Effector memory CD8-positive, alpha-beta T cell (primary cell): ENCODE data around the gene TMEM167B.
A peak's percentile ranks its signal among the peaks of the same experiment; 100 is the strongest.
"Not testable (repeated sequence)": the region's sequence is repeated elsewhere in the genome, so short reads cannot be mapped to it uniquely, and the experiment has no call there.

Experiments
- ATAC-seq: fragments of 150-1000 bp; cut with Tn5 transposase; replicated peaks from 2 replicates; pipeline ENCODE4 v1.10.0; 2021; ENCODE audit warnings: mild to moderate bottlenecking, moderate library complexity
- DNase-seq, 3 experiments: peaks; one replicate each; pipeline ENCODE4 v3.0.0; 2021
- H3K27ac Mint-ChIP-seq, 2 donors: one replicate each; pipeline ENCODE4 v1.8.0; 2022; ENCODE audit warnings: mild to moderate bottlenecking in 2 of 2, mixed read lengths in 2 of 2, moderate library complexity in 2 of 2
- H3K27me3 Mint-ChIP-seq, 2 donors: one replicate each; pipeline ENCODE4 v1.8.0; 2022; ENCODE audit warnings: mixed read lengths in 2 of 2
- H3K36me3 Mint-ChIP-seq: one replicate; pipeline ENCODE4 v1.8.0; 2022; ENCODE audit warnings: mild to moderate bottlenecking, moderate library complexity, mixed read lengths; ENCODE audit not compliant: insufficient read depth
- H3K4me1 Mint-ChIP-seq, 2 donors: one replicate each; pipeline ENCODE4 v1.8.0; 2022; ENCODE audit warnings: low read depth in 2 of 2, mixed read lengths in 2 of 2
- H3K4me3 Mint-ChIP-seq, 2 donors: one replicate each; pipeline ENCODE4 v1.8.0; 2022; ENCODE audit warnings: mild to moderate bottlenecking in 2 of 2, mixed read lengths in 2 of 2, moderate library complexity in 2 of 2
- H3K9me3 Mint-ChIP-seq, 2 donors: one replicate each; pipeline ENCODE4 v1.8.0; 2022; ENCODE audit warnings: mixed read lengths in 2 of 2
- total RNA-seq, 9 experiments: gene quantifications; one replicate each; lab custom pipeline; 2026; lab: John Stamatoyannopoulos, UW

TMEM167B gene
- total RNA-seq = 49.3 to 103 (median 77.4) reads per million in 9 experiments

DNA sequence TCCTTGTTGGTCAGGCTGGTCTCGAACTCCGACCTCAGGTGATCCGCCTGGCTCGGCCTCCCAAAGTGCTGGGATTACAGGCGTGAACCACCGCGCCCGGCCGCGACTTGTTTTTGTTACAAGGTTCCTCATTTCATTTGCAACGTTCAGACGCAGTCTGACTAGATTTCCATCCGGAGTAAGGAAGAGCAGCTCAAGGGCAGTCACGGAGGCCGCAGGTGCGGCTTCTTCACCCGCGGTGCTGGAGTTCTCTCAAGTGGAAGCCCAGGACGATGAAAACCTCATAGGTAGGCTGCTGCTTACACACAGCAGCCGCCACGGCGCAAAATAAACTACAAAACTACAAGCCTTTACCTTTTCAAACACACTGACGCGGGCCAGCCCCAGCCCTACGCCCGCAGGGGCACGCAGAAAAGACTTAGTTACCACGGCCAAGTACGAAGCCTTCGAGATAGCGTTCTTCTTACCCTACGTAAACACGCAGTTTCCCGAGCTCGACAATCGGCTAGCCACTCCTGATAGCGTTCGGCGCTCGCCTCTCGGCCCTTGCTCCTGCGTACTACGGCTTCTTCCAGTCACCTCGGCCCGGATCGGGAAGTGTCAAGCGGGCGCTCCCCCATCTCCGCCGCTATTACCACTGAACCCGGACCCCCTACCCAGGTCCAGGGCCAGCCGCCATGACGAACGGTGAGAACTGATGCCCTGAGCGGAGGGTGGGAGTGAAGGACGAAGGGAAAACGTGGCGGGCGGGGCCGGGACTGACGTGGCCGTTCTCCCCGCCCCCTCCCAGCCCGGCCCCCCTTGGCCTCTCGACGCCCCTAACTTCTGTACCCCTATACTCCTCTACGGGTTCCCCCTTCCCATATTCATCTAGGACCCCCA lies at the start of gene TMEM167B:
TMEM167B (plus strand) TSS at position 569 of the 882 bp plus-strand sequence; CDS start at position 678, 109 bp downstream.
- peaks cover 40% of the 10 kb centered on the region for H3K36me3 Mint-ChIP-seq
- DNase-seq = peak; percentile 79 to 90 (median 80)
- no peaks in the 10 kb centered on the region for H3K9me3 Mint-ChIP-seq
- peak within 1 kb of the TSS; percentile 96 to 99 for H3K4me3 Mint-ChIP-seq
- H3K27ac Mint-ChIP-seq = peak within 1 kb of the TSS; percentile 97 to 99
- H3K27me3 Mint-ChIP-seq = no peaks in the 10 kb centered on the region
- ATAC-seq = peak; percentile 95
- H3K4me1 Mint-ChIP-seq = peaks cover 24 to 28% of the 10 kb centered on the region in 2 donors

DNA sequence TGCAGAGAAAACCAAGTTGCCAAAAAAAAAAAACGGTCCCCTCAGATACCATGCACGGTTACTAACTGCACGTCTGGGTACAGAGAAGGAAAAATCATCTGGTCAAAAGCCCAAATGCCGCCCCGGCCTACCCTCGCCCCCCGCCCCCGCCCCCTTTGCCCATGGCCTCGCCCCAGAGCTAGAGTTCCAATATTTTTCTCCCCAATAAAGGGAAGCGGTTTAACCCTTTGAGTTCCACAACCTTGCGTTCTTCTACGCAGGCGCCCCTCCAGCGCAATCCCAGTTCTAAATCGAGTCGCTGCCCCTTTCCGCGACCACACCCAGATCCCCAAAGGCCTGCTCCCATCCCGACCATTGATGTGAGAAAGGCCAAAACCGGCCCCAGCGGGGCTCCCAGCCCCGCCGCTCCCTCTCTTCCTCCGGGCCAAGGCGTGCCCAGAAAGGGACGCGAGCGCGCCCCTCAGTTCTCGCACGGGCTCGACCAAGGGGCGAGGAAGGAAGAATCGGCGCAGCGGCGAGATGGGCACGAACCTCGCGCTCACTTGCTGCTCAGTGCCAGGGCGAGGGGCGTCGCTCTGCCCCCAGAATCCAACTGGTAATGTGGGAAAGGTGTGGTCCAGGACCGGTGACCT lies 49.5 kb upstream of the TMEM167B start:
- H3K4me3 Mint-ChIP-seq = peak overlapping the region; percentile 81 to 84
- no peaks in the 10 kb centered on the region for H3K9me3 Mint-ChIP-seq
- H3K27ac Mint-ChIP-seq = peak overlapping the region; percentile 71 to 94
- peaks cover 4 to 20% of the 10 kb centered on the region in 2 donors for H3K4me1 Mint-ChIP-seq
- ATAC-seq (peak; percentile 11), DNase-seq (peak in 1 of 3 experiments; percentile 22)
- peaks cover 27% of the 10 kb centered on the region for H3K36me3 Mint-ChIP-seq
- H3K27me3 Mint-ChIP-seq = no peaks in the 10 kb centered on the region

DNA sequence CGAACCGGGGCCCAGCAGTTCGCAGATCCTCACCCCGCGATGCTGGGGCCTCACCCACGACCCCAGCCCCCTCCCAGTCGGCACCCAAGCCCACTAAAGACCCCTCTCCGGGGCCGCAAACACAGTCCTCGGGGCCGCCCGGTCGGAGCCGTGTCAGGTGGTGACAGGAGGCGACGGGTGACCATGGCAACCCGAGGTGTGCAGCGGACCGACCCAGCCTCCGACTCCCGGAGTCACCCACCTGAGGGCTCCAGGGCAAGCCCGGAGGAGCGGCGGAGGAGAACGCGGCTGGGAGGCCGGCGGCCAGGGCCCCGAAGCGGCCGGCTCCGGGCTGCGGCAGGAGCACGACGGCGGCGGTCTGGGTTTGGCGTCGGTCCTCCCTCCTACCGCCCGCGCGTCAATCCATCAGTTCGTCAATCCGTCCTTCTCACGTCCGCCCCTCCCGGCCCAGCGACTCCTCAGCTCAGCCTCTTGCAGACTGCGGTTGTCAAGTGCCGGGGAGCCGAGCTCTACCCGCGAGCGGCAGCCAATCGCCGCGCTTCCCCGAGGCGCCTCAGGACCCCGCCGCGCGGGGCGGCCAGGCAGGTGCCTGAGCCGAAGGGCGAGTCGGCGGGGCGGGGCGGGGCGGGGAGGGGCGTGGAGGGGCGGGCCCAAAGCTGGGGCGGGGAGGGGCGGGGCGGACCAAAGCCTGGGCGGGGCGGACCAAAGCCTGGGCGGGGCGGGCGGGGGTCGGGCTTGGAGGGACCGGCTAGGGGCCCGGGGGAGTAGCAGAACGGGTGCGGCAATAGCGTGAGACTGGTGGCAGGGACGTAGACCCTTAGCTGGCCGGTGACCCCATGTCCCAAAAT lies 48.7 kb upstream of the TMEM167B start, which contains the start of gene WDR47:
WDR47 (minus strand) TSS at position 482 of the 848 bp plus-strand sequence. CDS start 18,590 bp downstream, outside the sequence.
- Mint-ChIP-seq H3K4me1 (peaks cover 4 to 18% of the 10 kb centered on the region in 2 donors), H3K27ac (peak within 1 kb of the TSS; percentile 71 to 94), H3K4me3 (peak within 1 kb of the TSS; percentile 81 to 84), H3K9me3 (no peaks in the 10 kb centered on the region), H3K27me3 (no peaks in the 10 kb centered on the region), H3K36me3 (peaks cover 21% of the 10 kb centered on the region)
- ATAC-seq = peak; percentile 95
- peak; percentile 94 to 96 (median 94) for DNase-seq

DNA sequence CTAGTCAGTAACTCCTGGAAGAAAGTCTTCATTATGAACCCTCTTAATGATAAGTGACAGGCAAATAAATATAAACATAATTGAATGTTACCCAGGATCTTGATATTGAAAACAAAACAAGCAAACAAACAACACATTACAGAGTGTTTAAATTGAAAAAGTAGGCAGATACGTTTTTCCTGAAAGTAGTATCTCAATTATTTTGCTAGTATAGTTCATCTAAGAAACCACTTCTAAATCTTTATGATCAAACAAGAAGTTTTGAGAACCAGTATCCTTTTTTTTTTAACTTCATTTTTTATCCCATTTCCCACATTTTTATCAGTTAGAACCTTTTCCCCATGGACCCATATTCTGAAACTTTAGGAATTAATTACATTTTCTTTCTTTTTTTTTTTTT lies 45.0 kb upstream of the TMEM167B start:
- H3K4me3 Mint-ChIP-seq = no peak overlapping the region
- DNase-seq (no peak), ATAC-seq (no peak)
- no peaks in the 10 kb centered on the region for H3K27me3 Mint-ChIP-seq
- no peak overlapping the region for H3K27ac Mint-ChIP-seq
- peaks cover 2 to 12% of the 10 kb centered on the region in 2 donors for H3K4me1 Mint-ChIP-seq
- H3K9me3 Mint-ChIP-seq = no peaks in the 10 kb centered on the region
- H3K36me3 Mint-ChIP-seq = peaks cover 16% of the 10 kb centered on the region

DNA sequence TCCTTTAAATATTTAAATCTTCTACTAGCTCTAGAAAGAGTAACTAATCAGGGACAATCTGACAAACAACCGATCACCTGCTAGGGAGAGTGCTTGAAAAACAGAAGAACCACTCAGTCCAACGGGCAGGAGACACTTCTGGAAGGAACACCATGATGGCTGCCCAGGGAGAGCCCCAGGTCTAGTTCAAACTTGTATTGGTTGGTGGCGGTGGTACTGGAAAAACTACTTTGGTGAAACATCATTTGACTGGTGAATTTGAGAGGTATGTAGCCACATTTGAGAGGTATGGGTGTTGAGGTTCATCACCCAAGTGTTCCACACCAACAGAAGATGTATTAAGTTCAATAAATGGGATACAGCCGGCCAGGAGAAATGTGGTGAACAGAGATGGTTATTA lies 43.9 kb upstream of the TMEM167B start:
- peaks cover 6% of the 10 kb centered on the region for H3K36me3 Mint-ChIP-seq
- H3K27ac Mint-ChIP-seq = no peak overlapping the region
- peaks cover 2 to 5% of the 10 kb centered on the region in 2 donors for H3K4me1 Mint-ChIP-seq
- DNase-seq (no peak), ATAC-seq (no peak)
- H3K9me3 Mint-ChIP-seq = no peaks in the 10 kb centered on the region
- H3K4me3 Mint-ChIP-seq = no peak overlapping the region
- no peaks in the 10 kb centered on the region for H3K27me3 Mint-ChIP-seq

DNA sequence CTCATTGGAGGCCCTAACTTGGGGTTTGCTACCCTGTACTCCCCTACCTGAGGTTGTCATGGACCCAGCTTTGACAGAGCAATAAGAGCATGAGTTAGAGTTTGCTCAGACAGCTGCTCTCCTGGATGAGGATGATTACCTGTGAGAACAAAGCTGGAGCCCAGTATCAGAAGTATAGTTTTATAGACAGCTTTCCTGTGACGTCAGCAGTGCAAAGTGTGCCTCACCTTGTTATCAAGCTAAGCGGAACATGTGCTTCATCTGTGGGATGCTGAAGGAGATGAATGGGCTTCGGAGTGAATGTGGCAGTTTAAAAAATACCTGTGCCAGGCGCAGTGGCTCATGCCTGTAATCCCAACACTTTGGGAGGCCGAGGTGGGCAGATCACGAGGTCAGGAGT lies 43.2 kb upstream of the TMEM167B start:
- Mint-ChIP-seq H3K27me3 (no peaks in the 10 kb centered on the region), H3K36me3 (peaks cover 2% of the 10 kb centered on the region), H3K27ac (no peak overlapping the region), H3K4me1 (peaks cover 2 to 4% of the 10 kb centered on the region in 2 donors), H3K4me3 (no peak overlapping the region), H3K9me3 (no peaks in the 10 kb centered on the region)
- ATAC-seq (no peak), DNase-seq (no peak)

DNA sequence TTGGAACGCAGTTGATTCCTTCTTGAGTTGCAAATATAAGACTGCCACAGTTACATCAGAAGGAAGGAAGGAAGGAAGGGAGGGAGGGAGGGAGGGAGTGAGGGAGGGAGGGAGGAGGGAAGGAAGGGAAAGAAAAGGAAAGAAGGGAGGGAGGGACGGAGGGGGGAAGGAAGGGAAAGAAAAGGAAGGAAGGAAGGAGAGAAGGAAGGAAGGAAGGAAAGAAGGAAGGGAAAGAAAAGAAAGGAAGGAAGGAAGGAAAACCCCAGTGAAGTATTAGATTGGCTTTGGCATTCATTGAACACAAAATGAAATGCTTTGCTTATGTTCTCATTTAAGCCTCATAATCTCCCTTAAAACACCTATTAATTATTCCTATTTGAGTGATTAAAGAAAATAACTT lies 42.2 kb upstream of the TMEM167B start:
- no peaks in the 10 kb centered on the region for H3K9me3 Mint-ChIP-seq
- H3K4me1 Mint-ChIP-seq = no peaks in the 10 kb centered on the region
- peaks cover 0 to 5% of the 10 kb centered on the region in 2 donors for H3K27me3 Mint-ChIP-seq
- H3K27ac Mint-ChIP-seq = no peak overlapping the region
- ATAC-seq (no peak), DNase-seq (no peak)
- peaks cover 1% of the 10 kb centered on the region for H3K36me3 Mint-ChIP-seq
- no peak overlapping the region for H3K4me3 Mint-ChIP-seq

DNA sequence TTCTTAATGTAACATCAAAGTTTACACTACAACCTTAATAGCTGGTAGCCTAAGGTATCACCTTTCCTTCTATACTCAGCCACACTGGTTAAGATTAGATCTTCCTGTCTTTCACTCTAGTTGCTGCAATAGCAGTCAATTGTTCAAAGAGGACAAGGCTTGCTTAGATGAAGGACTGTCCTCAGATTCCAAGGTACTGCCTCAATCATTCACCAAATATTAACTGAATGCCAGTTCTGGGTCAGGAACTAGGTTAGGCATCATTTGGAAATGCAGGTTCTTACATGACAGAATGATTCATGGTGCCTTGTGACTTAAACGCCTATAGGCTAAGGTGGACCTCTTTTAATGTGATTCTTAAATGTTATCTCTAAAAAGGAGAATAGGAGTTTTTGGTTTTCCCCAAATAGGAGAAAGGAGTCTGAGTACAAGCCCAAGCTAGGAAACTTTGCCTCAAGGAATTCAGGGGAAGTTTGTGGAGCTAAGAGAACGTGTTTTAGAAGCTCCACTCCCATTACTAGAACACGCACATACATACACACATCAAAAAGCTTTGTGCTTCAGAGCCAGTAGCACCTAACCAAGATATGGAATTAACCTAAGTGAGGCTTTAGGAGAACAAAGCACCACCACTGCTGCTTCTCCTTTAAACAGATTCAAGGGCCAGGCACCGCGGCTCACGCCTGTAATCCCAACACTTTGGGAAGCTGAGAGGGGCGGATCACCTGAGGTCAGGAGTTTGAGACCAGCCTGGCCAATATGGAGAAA lies 40.2 kb upstream of the TMEM167B start:
- peaks cover 0 to 5% of the 10 kb centered on the region in 2 donors for H3K27me3 Mint-ChIP-seq
- H3K4me3 Mint-ChIP-seq = no peak overlapping the region
- H3K9me3 Mint-ChIP-seq = no peaks in the 10 kb centered on the region
- no peak for DNase-seq
- H3K36me3 Mint-ChIP-seq = no peaks in the 10 kb centered on the region
- no peaks in the 10 kb centered on the region for H3K4me1 Mint-ChIP-seq
- ATAC-seq = no peak
- H3K27ac Mint-ChIP-seq = no peak overlapping the region

DNA sequence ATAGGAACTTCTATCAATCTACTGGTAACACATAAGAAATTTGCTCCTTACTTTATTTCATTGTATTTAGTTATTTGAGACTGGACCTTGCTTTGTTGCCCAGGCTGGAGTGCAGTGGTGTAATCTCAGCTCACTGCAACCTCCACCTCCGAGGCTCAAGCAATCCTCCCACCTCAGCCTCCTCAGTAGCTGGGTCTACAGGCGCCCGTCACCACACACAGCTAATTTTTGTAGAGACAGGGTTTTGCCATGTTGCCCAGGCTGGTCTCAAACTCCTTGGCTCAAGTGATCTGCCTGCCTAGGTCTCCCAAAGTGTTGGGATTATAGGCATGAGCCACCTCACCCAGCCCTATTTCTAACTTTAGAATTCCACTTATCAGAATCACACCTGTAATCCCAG lies 38.4 kb upstream of the TMEM167B start:
- not testable (repeated sequence) for H3K36me3 Mint-ChIP-seq, H3K4me3 Mint-ChIP-seq, H3K27me3 Mint-ChIP-seq, ATAC-seq, DNase-seq, H3K4me1 Mint-ChIP-seq, H3K27ac Mint-ChIP-seq, H3K9me3 Mint-ChIP-seq

DNA sequence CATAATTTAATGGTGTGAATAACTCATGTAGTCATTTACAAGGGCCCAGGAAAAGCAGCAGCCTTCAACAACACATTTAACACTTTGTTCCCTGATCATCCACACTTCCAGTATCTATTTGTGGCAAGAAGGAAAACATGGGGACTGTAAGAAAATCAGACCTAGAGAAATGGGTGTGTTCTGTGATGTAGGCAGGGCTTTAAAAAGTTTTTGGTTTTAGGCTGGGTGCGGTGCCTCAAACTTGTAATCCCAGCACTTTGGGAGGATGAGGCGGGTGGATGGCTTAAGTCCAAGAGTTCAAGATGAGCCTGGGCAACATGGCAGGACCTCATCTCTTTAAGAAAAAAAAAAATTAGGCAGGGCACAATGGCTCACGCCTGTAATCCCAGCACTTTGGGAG lies 34.5 kb upstream of the TMEM167B start:
- H3K4me1 Mint-ChIP-seq = no peaks in the 10 kb centered on the region
- no peaks in the 10 kb centered on the region for H3K9me3 Mint-ChIP-seq
- no peak overlapping the region for H3K27ac Mint-ChIP-seq
- no peaks in the 10 kb centered on the region for H3K36me3 Mint-ChIP-seq
- no peak overlapping the region for H3K4me3 Mint-ChIP-seq
- ATAC-seq (no peak), DNase-seq (no peak)
- H3K27me3 Mint-ChIP-seq = peaks cover 0 to 5% of the 10 kb centered on the region in 2 donors

DNA sequence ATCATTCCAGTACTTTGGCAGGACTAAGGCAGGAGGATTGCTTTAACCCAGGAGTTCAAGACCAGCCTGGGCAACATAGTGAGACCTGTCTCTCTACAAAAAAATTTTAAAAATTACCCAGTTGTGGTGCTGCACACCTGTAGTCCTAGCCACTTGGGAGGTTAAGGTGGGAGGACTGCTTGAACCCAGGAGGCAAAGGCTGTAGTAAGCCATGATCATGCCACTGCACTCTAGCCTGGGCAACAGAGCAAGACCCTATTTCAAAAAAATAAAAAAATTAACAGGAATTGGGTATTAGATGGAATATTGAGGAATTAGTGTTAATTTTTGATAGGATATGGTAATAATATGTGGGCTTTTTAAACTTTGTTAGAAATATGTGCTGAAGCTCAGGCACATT lies 31.5 kb upstream of the TMEM167B start:
- H3K9me3 Mint-ChIP-seq = no peaks in the 10 kb centered on the region
- H3K27me3 Mint-ChIP-seq = no peaks in the 10 kb centered on the region
- no peak overlapping the region for H3K27ac Mint-ChIP-seq
- no peak for ATAC-seq
- H3K4me1 Mint-ChIP-seq = no peaks in the 10 kb centered on the region
- H3K4me3 Mint-ChIP-seq = no peak overlapping the region
- no peak for DNase-seq
- peaks cover 16% of the 10 kb centered on the region for H3K36me3 Mint-ChIP-seq

DNA sequence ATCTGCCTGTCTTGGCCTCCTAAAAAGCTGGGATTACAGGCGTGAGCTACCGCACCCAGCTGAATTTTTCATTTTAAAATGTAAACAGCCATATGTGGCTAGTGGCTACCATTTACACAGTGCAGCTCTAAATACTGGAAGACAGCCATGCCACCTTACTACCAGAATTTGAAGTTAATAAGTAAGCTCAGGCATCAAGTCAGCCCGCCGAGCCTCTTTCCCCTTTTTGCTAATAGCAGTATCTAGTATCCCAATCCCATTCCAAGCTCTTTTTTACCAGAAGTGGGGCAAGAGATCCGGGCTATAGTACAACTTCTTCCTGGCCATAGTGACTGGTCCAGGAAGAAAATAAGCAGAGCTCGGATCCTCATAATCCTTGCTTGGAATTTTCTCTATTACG lies 29.9 kb upstream of the TMEM167B start:
- no peak for DNase-seq
- H3K36me3 Mint-ChIP-seq = peaks cover 31% of the 10 kb centered on the region
- H3K27ac Mint-ChIP-seq = no peak overlapping the region
- H3K4me1 Mint-ChIP-seq = no peaks in the 10 kb centered on the region
- no peak for ATAC-seq
- H3K9me3 Mint-ChIP-seq = no peaks in the 10 kb centered on the region
- H3K27me3 Mint-ChIP-seq = no peaks in the 10 kb centered on the region
- H3K4me3 Mint-ChIP-seq = no peak overlapping the region
